GM12878 (cell line): ENCODE results near the gene NUP210L. TPM values are rescaled to one million over a fixed set of nuclear protein-coding genes. Genes with fewer than 3 reads are reported as not detected.

Experiments
- ATAC-seq: fragments of 200-7000 bp; cut with Tn5 transposase; 3 replicates; pipeline ENCODE4 v1.9.1; 2020; ENCODE audit warnings: mild to moderate bottlenecking, moderate library complexity
- BruUV-seq: library from RNA; stranded (reverse); fragments of 400-500 nt; replicated peaks from 2 replicates; lab custom pipeline; 2021; lab: Mats Ljungman, UMichigan
- CTCF ChIA-PET: fragments of 300-600 bp; sonication (Branson Sonifier 250); formaldehyde crosslinking; extraction: SDS; loops from one replicate; lab custom pipeline; 2021; ENCODE audit warnings: inconsistent platforms; lab: Yijun Ruan, JAX
- POLR2A ChIA-PET: fragments of 350-600 bp; formaldehyde crosslinking; extraction: SDS; loops from one replicate; lab custom pipeline; 2021; ENCODE audit warnings: inconsistent platforms; lab: Charles Lee
- RAD21 ChIA-PET: fragments of 300-600 bp; sonication (Branson Sonifier 250); formaldehyde crosslinking; loops from one replicate; lab custom pipeline; 2023; ENCODE audit warnings: antibody characterized with exemption; ENCODE audit not compliant: unreplicated experiment; lab: Charles Lee
- SMC1A ChIA-PET: fragments of 300-600 bp; sonication (Branson Sonifier 250); formaldehyde crosslinking; loops from one replicate; lab custom pipeline; 2023; ENCODE audit not compliant: unreplicated experiment, uncharacterized antibody; lab: Charles Lee
- DNase-seq: peaks from one replicate; pipeline ENCODE4 v3.0.0-alpha.2; 2011; ENCODE audit warnings: low read depth, low spot score
- FAIRE-seq: peaks from 3 replicates; lab custom pipeline; 2011; peaks lifted over from hg19 to GRCh38; lab: Jason Lieb, UNC
- H2AFZ ChIP-seq: 2 replicates; pipeline ENCODE4 v1.6.0; 2011; ENCODE audit warnings: low read depth, low read length, control low read depth; ENCODE audit not compliant: control insufficient read depth
- H3K27ac ChIP-seq: 2 replicates; pipeline ENCODE4 v1.5.1; 2011; ENCODE audit warnings: control low read depth; ENCODE audit not compliant: control insufficient read depth, insufficient read depth
- H3K27me3 ChIP-seq, 2 experiments: replicated peaks in 1 of 2; 2 replicates each; pipeline versions ENCODE4 v1.6.0 to v1.6.1; 2011; ENCODE audit warnings: low read length in 1 of 2; ENCODE audit not compliant: control insufficient read depth in 2 of 2, insufficient read depth in 2 of 2
- H3K36me3 ChIP-seq, 2 experiments: 2 replicates each; pipeline ENCODE4 v1.5.1; 2011; ENCODE audit warnings: low read length in 1 of 2; ENCODE audit not compliant: control insufficient read depth in 2 of 2, insufficient read depth in 2 of 2
- H3K4me1 ChIP-seq: 2 replicates; pipeline ENCODE4 v1.6.1; 2011; ENCODE audit warnings: mild to moderate bottlenecking, low read length, moderate library complexity, mixed read lengths; ENCODE audit not compliant: control insufficient read depth, insufficient read depth
- H3K4me2 ChIP-seq: 2 replicates; pipeline ENCODE4 v1.6.0; 2011; ENCODE audit warnings: control low read depth; ENCODE audit not compliant: control insufficient read depth, insufficient read depth
- H3K4me3 ChIP-seq: fragments of 200-600 bp; sonication (generic); 2 replicates; pipeline ENCODE4 v1.5.1; 2016
- H3K79me2 ChIP-seq: 2 replicates; pipeline ENCODE4 v1.6.0; 2011; ENCODE audit warnings: low read length; ENCODE audit not compliant: control insufficient read depth, insufficient read depth
- H3K9ac ChIP-seq: 2 replicates; pipeline ENCODE4 v1.8.0; 2011; ENCODE audit warnings: low read length, control low read depth, mixed read lengths; ENCODE audit not compliant: control insufficient read depth, insufficient read depth
- H3K9me3 ChIP-seq: replicated peaks from 3 replicates; pipeline ENCODE4 v1.5.1; 2011; ENCODE audit warnings: mild to moderate bottlenecking, low read length; ENCODE audit not compliant: control insufficient read depth, insufficient read depth
- H4K20me1 ChIP-seq: 2 replicates; pipeline ENCODE4 v1.6.0; 2011; ENCODE audit not compliant: control insufficient read depth, insufficient read depth
- CHD1 ChIP-seq: IDR thresholded peaks from 2 replicates; pipeline ENCODE4 v1.6.1; 2012; ENCODE audit warnings: low read depth, low read length, improper control_type of control experiment
- ETV6 ChIP-seq, 2 experiments: fragments of 450-650 bp in 1 of 2; IDR thresholded peaks in 1 of 2; conservative IDR thresholded peaks in 1 of 2; 2 replicates each; pipeline ENCODE4 v1.6.1; 2014; ENCODE audit warnings: antibody characterized with exemption in 1 of 2, borderline replicate concordance in 1 of 2, low read depth in 1 of 2, mild to moderate bottlenecking in 1 of 2, moderate library complexity in 1 of 2
- MEF2A ChIP-seq: IDR thresholded peaks from 2 replicates; pipeline ENCODE4 v1.6.1; 2011; ENCODE audit warnings: low read depth, mild to moderate bottlenecking, low read length, moderate library complexity; ENCODE audit not compliant: insufficient read depth
- MEF2B ChIP-seq: fragments of 450-650 bp; IDR thresholded peaks from 2 replicates; pipeline ENCODE4 v1.6.1; 2018; ENCODE audit warnings: mild to moderate bottlenecking, moderate library complexity; ENCODE audit not compliant: partially characterized antibody, poor library complexity, severe bottlenecking
- POU2F2 ChIP-seq: IDR thresholded peaks from 3 replicates; pipeline ENCODE4 v1.6.1; 2011; ENCODE audit warnings: low read depth, mild to moderate bottlenecking, low read length, borderline replicate concordance
- RAD51 ChIP-seq: fragments of 450-650 bp; IDR thresholded peaks from 2 replicates; pipeline ENCODE4 v1.6.1; 2016; ENCODE audit warnings: moderate library complexity, mild to moderate bottlenecking, inconsistent platforms
- RCOR1 ChIP-seq: conservative IDR thresholded peaks from 2 replicates; pipeline ENCODE4 v1.6.1; 2012; ENCODE audit warnings: low read depth, low read length, improper control_type of control experiment
- REST ChIP-seq: IDR thresholded peaks from 2 replicates; pipeline ENCODE4 v1.6.1; 2012; ENCODE audit warnings: mild to moderate bottlenecking, low read depth, low read length
- STAT1 ChIP-seq: fragments of 450-650 bp; conservative IDR thresholded peaks from 2 replicates; pipeline ENCODE4 v1.6.1; 2014; ENCODE audit warnings: antibody characterized with exemption, mild to moderate bottlenecking
- YBX1 ChIP-seq: fragments of 450-650 bp; IDR thresholded peaks from 2 replicates; pipeline ENCODE4 v1.6.1; 2016; ENCODE audit warnings: antibody characterized with exemption
- YY1 ChIP-seq: IDR thresholded peaks from 2 replicates; pipeline ENCODE4 v1.6.1; 2011; ENCODE audit warnings: low read depth, mild to moderate bottlenecking, low read length
- ZBTB11 ChIP-seq: fragments of 450-650 bp; formaldehyde crosslinking; IDR thresholded peaks from 2 replicates; pipeline ENCODE4 v1.5.0; 2022; ENCODE audit warnings: mild to moderate bottlenecking, missing genetic modification characterization
- WGBS: methylation state at CpG from one replicate; pipeline ENCODE4 v1.1.6; 2016; ENCODE audit warnings: low lambda C conversion rate; ENCODE audit not compliant: insufficient replicate concordance, insufficient coverage; ENCODE audit errors: missing lambda C conversion rate; 5-methylcytosine and 5-hydroxymethylcytosine counted together
- in situ Hi-C: fragments of 300-500 bp; cut with MboI; formaldehyde crosslinking; loops from 9 replicates; pipeline ENCODE4 v1.14.3; 2018; ENCODE audit warnings: mixed read lengths
- intact Hi-C: fragments of 100-400 bp; cut with micrococcal nuclease; formaldehyde crosslinking; loops from one replicate; pipeline ENCODE4 v1.14.2; 2022; ENCODE audit not compliant: unreplicated experiment
- polyA plus RNA-seq, 11 experiments: library from polyadenylated mRNA; depleted of rRNA in 4 of 11; unstranded in 6 of 11; stranded (reverse) in 5 of 11; fragments of >200 nt; fragmentation: Nextera tagmentation in 4 of 11; fragmentation: Illumina TruSeq in 1 of 11; extraction: Ambion mirVana in 4 of 11; extraction: Trizol in 1 of 11; gene quantifications; 1 replicate in 1 of 11; 2 replicates in 10 of 11; pipeline versions ENCODE4 v1.2.1 to v1.2.3, GENCODE V29; 2011 to 2016; ENCODE audit warnings: inconsistent platforms in 2 of 11, missing spikeins in 2 of 11, low read depth in 1 of 11
- total RNA-seq, 4 experiments: library from RNA; depleted of rRNA in 3 of 4; stranded (reverse); fragments of >200 nt in 3 of 4; fragmentation: Illumina TruSeq in 1 of 4; extraction: Trizol in 1 of 4; gene quantifications; 2 replicates each; pipeline versions ENCODE4 v1.2.1 to v1.2.3, GENCODE V29; 2013 to 2021
- TF ChIP-seq, protein P1 (sequence below): fragments of 450-650 bp; IDR thresholded peaks from 2 replicates; pipeline ENCODE4 v1.6.1; 2017; ENCODE audit warnings: mild to moderate bottlenecking

Gene NUP210L
- total and polyA plus RNA-seq, 10 of the 15 experiments (the other 5 are each of a cell fraction or from before 2014, with no cell fraction given) = 0.04 to 0.08 (median 0.07) TPM; not detected in 7

DNA sequence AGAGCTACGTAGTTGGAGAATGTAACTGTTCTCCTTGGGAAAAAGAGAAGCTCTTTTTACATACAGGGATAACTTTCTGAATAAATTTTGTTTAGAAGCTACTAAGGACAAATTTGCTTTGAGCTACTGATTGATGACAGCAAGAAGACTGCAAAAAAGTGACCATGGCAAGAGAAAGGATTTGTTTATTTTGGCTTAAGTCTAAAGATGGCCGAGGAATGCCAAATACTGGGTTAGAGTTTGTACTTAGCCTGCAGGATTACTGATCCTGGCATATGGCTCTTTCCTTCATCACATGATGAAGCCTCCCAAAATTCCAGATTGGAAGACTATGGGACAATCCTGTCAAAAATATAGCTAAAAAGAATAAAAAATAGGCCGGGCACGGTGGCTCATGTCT lies 135.6 kb downstream of the NUP210L start (continued):
- TF ChIP-seq, protein P1, sequence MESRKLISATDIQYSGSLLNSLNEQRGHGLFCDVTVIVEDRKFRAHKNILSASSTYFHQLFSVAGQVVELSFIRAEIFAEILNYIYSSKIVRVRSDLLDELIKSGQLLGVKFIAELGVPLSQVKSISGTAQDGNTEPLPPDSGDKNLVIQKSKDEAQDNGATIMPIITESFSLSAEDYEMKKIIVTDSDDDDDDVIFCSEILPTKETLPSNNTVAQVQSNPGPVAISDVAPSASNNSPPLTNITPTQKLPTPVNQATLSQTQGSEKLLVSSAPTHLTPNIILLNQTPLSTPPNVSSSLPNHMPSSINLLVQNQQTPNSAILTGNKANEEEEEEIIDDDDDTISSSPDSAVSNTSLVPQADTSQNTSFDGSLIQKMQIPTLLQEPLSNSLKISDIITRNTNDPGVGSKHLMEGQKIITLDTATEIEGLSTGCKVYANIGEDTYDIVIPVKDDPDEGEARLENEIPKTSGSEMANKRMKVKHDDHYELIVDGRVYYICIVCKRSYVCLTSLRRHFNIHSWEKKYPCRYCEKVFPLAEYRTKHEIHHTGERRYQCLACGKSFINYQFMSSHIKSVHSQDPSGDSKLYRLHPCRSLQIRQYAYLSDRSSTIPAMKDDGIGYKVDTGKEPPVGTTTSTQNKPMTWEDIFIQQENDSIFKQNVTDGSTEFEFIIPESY = no peak
- TF ChIP-seq YBX1 (no peak), RAD51 (no peak), REST (no peak)

GRCh38 chr1:154014154-154014907 lies 140.5 kb downstream of the NUP210L start:
- ATAC-seq = peak; percentile 55
- FAIRE-seq = no peak
- no peak overlapping the region for H3K9ac ChIP-seq
- H3K36me3 ChIP-seq = no peaks in the 10 kb centered on the region
- H2AFZ ChIP-seq = no peak overlapping the region
- H3K4me3 ChIP-seq = no peak overlapping the region
- H3K9me3 ChIP-seq = no peaks in the 10 kb centered on the region
- H4K20me1 ChIP-seq = no peaks in the 10 kb centered on the region
- no peaks in the 10 kb centered on the region for H3K79me2 ChIP-seq
- 17% methylated on average over 3 of the region's 3 CpGs for WGBS
- ChIA-PET POLR2A (no interaction called here), RAD21 (no interaction called here), CTCF (interaction anchor here (0.6 kb wide), 1 partner anchor 64 kb away, joined by 3 read pairs; no protein-coding TSS in a partner anchor), SMC1A (no interaction called here)
- BruUV-seq = no TSS peak
- in situ Hi-C loops (no loop called here), intact Hi-C loops (no loop called here)
- H3K4me2 ChIP-seq = no peak overlapping the region
- no peak for DNase-seq
- H3K27ac ChIP-seq = no peak overlapping the region
- no peaks in the 10 kb centered on the region for H3K27me3 ChIP-seq
- no peaks in the 10 kb centered on the region for H3K4me1 ChIP-seq
- no peak for TF ChIP-seq CHD1
- no peak for TF ChIP-seq ZBTB11 (CRISPR knock-in tag)
- no peak for TF ChIP-seq MEF2A
- no peak for TF ChIP-seq YY1
- no peak for TF ChIP-seq MEF2B
- no peak for TF ChIP-seq ETV6 (conservative IDR thresholded peaks at IDR 0.05 in 1 of 2, IDR thresholded peaks at IDR 0.05 in 1 of 2; ENCODE audit: borderline replicate concordance in 1 of 2, low read depth in 1 of 2)
- no peak for TF ChIP-seq STAT1
- TF ChIP-seq RCOR1 = no peak
- TF ChIP-seq POU2F2 = no peak
